ENCODE data around the gene RPGRIP1.

RPGRIP1 gene

DNA sequence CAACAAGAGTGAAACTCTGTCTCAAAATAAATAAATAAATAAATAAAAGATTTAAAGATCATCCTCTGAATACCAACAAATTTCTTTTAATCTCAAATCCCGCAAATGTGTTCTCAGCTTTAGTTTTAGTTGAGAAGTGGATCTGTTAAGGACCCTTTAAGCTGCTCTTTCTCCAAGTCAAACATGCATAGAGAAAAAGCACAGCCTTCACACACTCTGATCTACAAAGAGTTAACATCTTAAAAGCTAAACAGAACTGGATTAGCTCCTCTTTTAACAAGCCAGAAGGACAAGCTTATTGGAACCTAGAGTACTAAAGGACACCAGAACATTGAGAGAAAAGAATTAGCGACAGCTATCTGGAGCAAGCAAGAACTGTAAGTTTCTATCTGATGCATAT is at the start of gene RPGRIP1:
Gene RPGRIP1, plus strand, starts transcription at position 301 of the 400 bp plus-strand sequence. CDS start 7,894 bp downstream, outside the sequence.
- no peak within 1 kb of the TSS for H3K4me3 ChIP-seq (ENCODE audit: low read length)

DNA sequence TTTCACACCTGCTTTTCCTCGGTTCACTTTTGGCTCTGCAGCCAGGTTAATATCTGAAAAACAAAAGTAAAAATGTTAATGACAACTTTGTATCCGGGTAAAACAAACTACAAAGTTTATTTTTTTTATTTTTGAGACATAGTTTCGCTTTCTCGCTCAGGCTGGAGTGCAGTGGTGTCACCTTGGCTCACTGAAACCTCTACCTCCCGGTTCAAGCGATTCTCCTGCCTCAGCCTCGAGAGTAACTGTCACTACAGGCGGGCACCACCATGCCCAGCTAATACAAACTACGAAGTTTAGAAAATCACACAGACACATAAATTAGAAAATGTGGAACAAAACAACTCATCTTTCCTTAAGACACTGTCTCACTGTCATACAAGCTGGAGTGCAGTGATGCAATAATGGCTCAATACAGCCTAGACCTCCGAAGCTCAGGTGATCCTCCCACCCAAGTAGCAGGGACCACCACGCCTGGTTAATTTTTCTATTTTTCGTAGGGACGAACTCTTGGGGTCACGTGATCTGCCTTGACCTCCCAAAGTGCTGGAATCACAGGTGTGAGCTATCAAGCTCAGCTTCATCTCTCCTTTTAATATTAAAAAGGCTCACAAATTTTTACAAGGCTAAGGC is 48.7 kb upstream of the RPGRIP1 start:
- TF ChIP-seq, protein P1, sequence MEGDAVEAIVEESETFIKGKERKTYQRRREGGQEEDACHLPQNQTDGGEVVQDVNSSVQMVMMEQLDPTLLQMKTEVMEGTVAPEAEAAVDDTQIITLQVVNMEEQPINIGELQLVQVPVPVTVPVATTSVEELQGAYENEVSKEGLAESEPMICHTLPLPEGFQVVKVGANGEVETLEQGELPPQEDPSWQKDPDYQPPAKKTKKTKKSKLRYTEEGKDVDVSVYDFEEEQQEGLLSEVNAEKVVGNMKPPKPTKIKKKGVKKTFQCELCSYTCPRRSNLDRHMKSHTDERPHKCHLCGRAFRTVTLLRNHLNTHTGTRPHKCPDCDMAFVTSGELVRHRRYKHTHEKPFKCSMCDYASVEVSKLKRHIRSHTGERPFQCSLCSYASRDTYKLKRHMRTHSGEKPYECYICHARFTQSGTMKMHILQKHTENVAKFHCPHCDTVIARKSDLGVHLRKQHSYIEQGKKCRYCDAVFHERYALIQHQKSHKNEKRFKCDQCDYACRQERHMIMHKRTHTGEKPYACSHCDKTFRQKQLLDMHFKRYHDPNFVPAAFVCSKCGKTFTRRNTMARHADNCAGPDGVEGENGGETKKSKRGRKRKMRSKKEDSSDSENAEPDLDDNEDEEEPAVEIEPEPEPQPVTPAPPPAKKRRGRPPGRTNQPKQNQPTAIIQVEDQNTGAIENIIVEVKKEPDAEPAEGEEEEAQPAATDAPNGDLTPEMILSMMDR (conservative IDR thresholded peaks at IDR 0.05; ENCODE audit: low read length): no peak

More for the DNA sequence above, at the start of gene RPGRIP1:
- TF ChIP-seq, protein P1 (conservative IDR thresholded peaks at IDR 0.05; ENCODE audit: low read length): no peak
- DNase-seq (ENCODE audit: low read depth): no peak

DNA sequence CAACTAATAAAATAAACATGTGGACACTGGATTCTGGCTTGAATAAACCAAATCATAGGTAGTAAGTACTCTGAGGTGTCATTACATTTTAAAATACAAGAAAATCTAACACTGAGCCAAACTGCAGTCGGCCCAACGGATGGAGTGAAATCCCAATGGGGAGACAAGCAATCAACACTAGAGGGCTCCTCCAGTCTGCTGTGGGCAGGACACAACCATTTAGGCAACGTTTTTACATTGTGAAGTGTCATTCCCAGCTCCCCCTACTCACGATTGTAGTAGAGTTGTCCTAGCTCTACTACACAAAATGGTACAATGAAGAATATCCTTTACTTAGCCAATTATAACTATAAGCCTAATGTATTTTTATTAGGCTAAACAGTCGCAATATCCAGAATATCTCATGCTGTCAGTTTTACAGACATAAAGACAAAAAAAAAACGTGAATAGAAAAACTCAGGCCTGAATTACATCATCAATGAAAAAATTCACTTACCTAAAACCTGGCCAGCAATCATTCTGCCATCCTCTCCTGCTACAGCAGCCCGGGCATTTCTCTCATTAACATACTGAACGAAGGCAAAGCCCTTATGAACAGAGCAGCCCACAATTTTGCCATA is 46.3 kb upstream of the RPGRIP1 start:
- no peak for DNase-seq (ENCODE audit: low read depth)
- no peak overlapping the region for H3K4me3 ChIP-seq (ENCODE audit: low read length)
- TF ChIP-seq, protein P1 (conservative IDR thresholded peaks at IDR 0.05; ENCODE audit: low read length): peak; percentile 39

More for the DNA sequence above, 48.7 kb upstream of the RPGRIP1 start:
- no peak overlapping the region for H3K4me3 ChIP-seq (ENCODE audit: low read length)
- no peak for DNase-seq (ENCODE audit: low read depth)

DNA sequence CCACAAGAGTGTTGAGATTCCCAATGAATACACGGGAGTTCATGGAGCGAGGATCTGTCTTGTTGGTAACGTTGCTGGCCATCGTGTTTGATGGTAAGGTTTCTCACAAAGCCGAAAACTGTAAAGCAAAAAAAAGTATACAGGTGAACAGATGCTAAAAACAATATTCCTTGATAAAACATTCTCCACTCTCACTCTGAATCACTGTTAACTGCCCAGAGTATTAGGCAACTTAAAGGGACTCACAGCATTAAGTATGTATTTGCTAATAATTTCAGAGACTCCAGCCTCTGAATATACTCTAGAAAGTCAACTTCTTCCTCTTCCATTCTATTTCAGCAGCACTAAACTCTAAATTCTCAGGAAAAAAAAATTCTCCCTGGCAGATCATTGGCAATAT is 45.8 kb upstream of the RPGRIP1 start:
- H3K4me3 ChIP-seq (ENCODE audit: low read length): no peak overlapping the region
- TF ChIP-seq, protein P1 (conservative IDR thresholded peaks at IDR 0.05; ENCODE audit: low read length): no peak
- no peak for DNase-seq (ENCODE audit: low read depth)

DNA sequence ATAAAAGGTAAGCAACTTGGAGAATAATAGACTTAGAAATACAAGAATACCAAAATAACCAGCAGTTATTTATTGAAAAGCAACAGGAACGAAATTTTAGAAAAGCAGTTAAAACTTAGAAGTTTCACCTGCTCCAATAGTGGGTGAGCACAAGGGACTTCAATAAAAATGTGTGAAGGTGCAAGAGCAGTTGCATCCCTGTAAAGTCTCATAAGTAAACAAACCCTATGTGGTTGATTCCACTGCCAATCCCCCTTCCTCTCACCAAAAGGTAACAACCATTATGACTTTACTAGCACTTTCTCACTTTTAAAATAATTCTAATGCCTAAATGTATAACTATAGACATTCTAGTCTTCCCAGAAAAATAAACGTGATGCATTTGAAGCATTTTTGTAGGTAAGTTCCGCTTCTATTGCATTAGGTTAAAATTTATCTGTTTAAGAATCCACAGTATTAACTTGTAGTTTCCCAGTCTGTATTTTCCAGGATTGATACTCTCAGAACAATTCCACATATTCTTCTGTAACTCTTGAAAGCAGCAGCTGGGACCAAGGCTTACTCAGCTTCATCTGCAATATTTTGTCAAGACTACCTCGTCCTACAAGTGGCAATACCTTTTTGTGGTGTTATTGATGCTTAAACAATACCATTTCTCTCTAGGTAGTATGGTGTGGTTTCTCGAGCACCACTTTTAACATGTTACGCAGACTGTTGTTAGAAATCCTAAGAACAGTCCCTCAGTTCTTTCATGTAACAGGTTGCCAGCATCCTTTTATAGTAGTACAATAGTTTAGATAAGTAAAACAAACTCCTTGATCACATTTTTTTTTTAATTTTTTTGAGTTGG is 42.7 kb upstream of the RPGRIP1 start:
- no peak overlapping the region for H3K4me3 ChIP-seq (ENCODE audit: low read length)
- TF ChIP-seq, protein P1 (conservative IDR thresholded peaks at IDR 0.05; ENCODE audit: low read length): no peak
- no peak for DNase-seq (ENCODE audit: low read depth)

DNA sequence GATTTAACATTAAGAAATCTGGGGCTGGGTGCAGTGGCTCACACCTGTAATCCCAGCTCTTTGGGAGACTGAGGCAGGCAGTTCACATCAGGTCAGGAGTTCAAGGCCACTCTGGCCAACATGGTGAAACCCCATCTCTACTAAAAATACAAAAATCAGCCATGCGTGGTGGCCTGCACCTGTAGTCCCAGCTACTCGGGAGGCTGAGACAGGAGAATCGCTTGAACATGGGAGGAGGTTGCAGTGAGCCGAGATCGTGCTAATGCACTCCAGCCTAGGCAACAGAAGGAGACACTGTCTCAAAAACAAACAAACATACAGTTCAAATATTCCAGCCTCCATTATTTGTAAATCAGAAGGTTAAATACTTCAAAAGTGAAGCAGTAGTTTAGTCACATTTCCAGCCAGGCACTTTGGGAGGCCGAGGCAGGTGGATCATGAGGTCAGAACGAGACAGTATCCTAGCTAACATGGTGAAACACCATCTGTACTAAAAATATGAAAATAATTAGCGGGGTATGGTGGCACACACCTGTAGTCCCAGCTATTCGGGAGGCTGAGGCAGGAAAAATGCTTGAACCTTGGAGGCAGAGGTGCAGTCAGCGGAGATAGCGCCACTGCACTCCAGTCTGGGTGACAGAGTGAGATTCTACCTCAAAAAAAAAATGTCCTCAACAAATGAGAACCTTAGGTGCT is 40.9 kb upstream of the RPGRIP1 start:
- H3K4me3 ChIP-seq (ENCODE audit: low read length): no peak overlapping the region
- no peak for DNase-seq (ENCODE audit: low read depth)
- TF ChIP-seq, protein P1 (conservative IDR thresholded peaks at IDR 0.05; ENCODE audit: low read length): no peak

All from AG10803 (cell line).